IPS-20b (cell line): ENCODE data around the gene AACS.

Source experiments
- H3K27ac ChIP-seq: one replicate; pipeline ENCODE4 v1.5.1; 2013; ENCODE audit warnings: low read length
- H3K27me3 ChIP-seq: 2 replicates; pipeline ENCODE4 v1.6.1; 2013; ENCODE audit warnings: mild to moderate bottlenecking, low read length, inconsistent platforms; ENCODE audit not compliant: insufficient read depth
- H3K36me3 ChIP-seq: 2 replicates; pipeline ENCODE4 v1.6.1; 2013; ENCODE audit warnings: low read depth, mild to moderate bottlenecking, inconsistent platforms, low read length, moderate library complexity; ENCODE audit not compliant: insufficient read depth
- H3K4me1 ChIP-seq: 2 replicates; pipeline ENCODE4 v1.6.1; 2013; ENCODE audit warnings: mild to moderate bottlenecking, control low read depth, inconsistent platforms, low read length, moderate library complexity; ENCODE audit not compliant: insufficient read depth
- H3K4me3 ChIP-seq: 2 replicates; pipeline ENCODE4 v1.5.1; 2013; ENCODE audit warnings: mild to moderate bottlenecking, low read length, inconsistent platforms
- H3K9ac ChIP-seq: 2 replicates; pipeline ENCODE4 v1.6.1; 2013; ENCODE audit warnings: low read depth, mild to moderate bottlenecking, inconsistent platforms, low read length, moderate library complexity
- H3K9me3 ChIP-seq: 2 replicates; pipeline ENCODE4 v1.6.1; 2013; ENCODE audit warnings: mild to moderate bottlenecking, low read depth, low read length, inconsistent platforms; ENCODE audit not compliant: insufficient read depth

Gene AACS

DNA sequence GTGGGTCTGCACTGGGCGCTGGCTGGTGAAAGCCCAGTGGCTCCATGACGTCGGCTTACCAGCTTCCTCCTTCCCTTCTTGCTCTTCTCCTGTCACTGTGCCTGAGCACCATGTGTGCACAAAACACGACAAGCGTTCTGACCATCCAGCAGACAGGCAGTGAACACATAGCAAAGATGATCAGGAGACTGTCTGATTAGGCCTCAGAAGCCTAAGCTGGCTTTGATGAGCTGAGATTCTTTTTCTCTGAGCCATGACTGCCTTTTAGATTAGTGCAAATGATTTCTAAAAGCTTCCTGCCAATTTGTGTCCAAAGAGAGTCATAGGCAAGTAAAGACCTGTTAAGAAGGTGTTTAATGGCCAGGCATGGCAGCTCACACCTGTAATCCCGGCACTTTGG is 83.1 kb downstream of the AACS start:
- no peaks in the 10 kb centered on the region for H3K36me3 ChIP-seq
- no peaks in the 10 kb centered on the region for H3K27me3 ChIP-seq
- no peak overlapping the region for H3K27ac ChIP-seq

DNA sequence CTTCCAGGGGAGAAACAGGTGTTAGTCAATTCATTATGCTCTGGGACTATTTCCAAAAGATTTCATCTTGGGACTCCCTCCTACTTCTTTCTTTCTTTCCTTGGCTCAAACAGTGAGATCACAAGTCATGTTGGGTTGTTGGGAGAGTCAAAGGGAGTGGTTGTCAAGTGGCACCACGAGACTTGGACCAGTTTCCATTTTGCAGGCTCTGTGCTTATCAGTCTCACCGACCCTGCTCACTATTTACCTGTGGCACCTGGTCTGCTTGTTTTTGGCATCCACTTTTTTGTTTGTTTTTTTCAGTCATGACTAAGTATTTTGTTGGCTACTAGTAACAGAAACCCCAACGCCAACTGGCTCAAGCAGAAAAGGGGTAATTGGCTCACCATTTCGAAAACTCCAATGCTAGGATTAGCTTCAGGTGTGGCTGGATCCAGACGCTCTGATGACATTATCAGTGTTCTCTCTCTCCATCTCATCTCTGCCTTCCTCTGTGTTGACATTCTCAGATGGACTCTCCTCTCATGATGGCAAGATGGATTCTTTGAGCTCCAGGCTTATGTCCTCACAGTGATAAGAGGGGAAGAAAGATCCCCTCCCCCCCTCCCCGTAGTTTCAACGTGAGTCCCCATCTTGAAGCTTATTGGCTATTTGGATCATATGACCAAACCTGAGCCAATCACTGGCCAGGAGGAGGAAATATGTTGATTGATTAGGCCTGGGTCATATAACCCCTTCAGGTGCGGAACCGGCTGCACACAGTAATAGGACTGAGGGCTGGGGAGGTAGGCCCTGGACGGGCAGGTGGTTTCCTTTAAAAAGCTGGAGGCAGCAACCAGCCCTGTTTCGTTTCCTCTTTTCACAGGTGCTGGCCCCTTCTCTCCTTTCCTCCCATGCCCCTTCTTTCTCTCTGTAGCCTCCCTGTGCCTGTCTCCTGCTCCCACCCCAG is 84.2 kb downstream of the AACS start:
- Histone ChIP-seq H3K27ac (no peak overlapping the region), H3K9me3 (no peaks in the 10 kb centered on the region), H3K4me1 (no peaks in the 10 kb centered on the region), H3K4me3 (no peak overlapping the region), H3K36me3 (no peaks in the 10 kb centered on the region), H3K27me3 (no peaks in the 10 kb centered on the region), H3K9ac (no peak overlapping the region)

More for the DNA sequence above, 83.1 kb downstream of the AACS start:
- Histone ChIP-seq H3K9ac (no peak overlapping the region), H3K4me1 (no peaks in the 10 kb centered on the region), H3K4me3 (no peak overlapping the region), H3K9me3 (no peaks in the 10 kb centered on the region)

DNA sequence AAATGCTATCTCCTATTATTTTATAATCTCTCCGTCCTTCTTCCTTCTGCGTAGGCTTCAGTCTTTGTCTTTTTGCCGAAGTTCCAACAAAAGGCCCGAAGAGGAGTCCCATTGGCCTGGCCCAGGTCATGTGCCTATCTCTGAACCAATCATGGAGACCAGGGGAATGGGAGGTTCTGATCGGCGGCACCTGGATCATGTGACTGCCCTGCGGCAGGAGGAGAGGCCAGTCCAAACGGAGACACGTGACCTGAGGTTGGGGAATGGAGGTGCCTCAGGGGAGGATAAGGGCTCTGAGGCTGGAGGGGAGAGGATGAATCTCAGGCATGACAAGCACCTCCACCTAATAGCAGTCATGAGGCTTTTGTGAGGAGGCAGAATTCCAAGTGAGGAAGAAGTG is 86.0 kb downstream of the AACS start:
- Histone ChIP-seq H3K27me3 (no peaks in the 10 kb centered on the region), H3K9me3 (no peaks in the 10 kb centered on the region), H3K36me3 (no peaks in the 10 kb centered on the region), H3K27ac (no peak overlapping the region), H3K9ac (no peak overlapping the region), H3K4me1 (no peaks in the 10 kb centered on the region), H3K4me3 (no peak overlapping the region)

DNA sequence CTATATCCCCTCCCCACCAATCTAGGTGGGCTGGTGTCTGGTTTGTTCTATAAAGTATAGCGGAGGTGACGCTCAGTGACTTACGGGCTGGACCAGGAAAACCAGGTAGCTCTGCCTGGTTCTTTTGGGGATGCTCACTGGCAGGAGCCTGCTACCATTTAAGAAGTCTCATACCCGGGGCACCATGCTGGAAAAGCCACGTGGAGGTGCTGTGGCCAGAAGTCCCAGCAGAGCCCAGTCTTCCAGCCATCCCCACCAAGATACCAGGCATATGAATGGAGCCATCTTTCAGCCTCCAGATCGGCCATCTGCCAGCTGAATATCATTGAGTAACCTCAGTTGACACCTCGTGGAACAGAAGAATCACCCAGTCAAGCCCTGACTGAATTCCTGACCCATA is 87.2 kb downstream of the AACS start:
- H3K4me1 ChIP-seq, result no peaks in the 10 kb centered on the region
- H3K9ac ChIP-seq, result no peak overlapping the region
- no peak overlapping the region for H3K27ac ChIP-seq
- no peak overlapping the region for H3K4me3 ChIP-seq
- H3K36me3 ChIP-seq, result no peaks in the 10 kb centered on the region
- H3K27me3 ChIP-seq, result no peaks in the 10 kb centered on the region
- H3K9me3 ChIP-seq, result no peaks in the 10 kb centered on the region

DNA sequence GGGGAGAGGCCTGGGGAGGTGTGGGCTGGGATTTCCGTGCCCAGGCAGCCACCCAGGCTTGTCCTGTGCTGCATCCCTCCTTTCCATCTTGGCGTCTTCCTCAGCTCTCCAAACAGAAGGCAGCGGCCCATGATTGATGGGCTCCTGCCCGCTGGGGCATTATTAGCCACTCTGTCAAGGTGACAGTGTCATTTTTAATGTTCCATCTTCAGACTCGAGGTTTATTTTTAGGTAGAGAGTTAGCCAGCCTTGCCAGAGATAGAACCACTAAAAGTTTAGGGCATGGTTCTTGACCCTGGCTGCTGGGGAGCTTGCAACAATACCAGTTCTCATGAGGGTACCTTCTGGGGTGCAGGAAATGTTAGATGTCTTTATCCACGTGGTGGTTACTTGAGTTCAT is 90.1 kb downstream of the AACS start:
- Histone ChIP-seq H3K9ac (no peak overlapping the region), H3K9me3 (no peaks in the 10 kb centered on the region), H3K4me3 (no peak overlapping the region), H3K36me3 (no peaks in the 10 kb centered on the region), H3K4me1 (no peaks in the 10 kb centered on the region), H3K27me3 (no peaks in the 10 kb centered on the region), H3K27ac (no peak overlapping the region)

DNA sequence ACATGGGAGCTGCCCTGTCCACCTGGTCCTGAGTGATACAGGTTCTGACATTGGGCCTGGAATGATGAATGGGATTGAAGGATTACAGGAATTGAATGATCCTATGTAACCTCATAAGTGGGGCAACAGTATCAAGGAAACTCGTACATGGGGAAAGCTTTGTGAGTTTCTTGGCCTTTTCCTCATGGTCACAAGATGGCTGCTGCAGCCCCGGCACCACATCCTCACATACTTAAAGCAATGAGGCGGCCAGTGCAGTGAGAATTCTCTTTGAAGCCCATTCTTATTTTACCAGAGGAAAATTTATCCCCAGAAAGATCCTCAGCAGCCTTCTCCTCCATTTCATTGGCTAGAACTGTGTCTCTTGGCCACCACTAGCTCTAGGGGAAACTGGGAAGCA is 91.9 kb downstream of the AACS start:
- Histone ChIP-seq H3K36me3 (no peaks in the 10 kb centered on the region), H3K27ac (no peak overlapping the region), H3K4me1 (no peaks in the 10 kb centered on the region), H3K9me3 (no peaks in the 10 kb centered on the region), H3K27me3 (no peaks in the 10 kb centered on the region), H3K4me3 (no peak overlapping the region), H3K9ac (no peak overlapping the region)

DNA sequence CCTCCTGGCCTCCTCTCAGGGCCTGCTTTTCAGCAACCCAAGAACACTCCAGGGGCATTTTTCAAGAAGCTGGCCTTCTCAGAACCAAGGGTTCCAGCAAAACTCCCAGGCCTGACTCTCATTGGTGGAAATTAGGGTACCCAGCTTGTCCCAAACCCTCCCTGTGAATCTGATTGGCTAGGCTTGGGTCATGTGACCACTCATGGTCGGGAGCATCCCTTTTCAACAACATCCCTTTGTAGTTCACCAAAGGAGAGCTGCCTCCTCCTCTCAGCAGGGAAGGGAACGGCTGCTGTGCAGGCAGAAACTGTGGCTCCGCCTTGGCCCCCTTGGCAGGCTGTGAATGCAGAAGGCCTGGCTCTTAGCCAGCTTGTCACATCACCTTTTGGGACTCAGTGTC is 94.5 kb downstream of the AACS start:
- no peaks in the 10 kb centered on the region for H3K36me3 ChIP-seq
- H3K9me3 ChIP-seq, result no peaks in the 10 kb centered on the region
- no peaks in the 10 kb centered on the region for H3K27me3 ChIP-seq
- no peak overlapping the region for H3K4me3 ChIP-seq
- no peaks in the 10 kb centered on the region for H3K4me1 ChIP-seq
- no peak overlapping the region for H3K27ac ChIP-seq
- H3K9ac ChIP-seq, result no peak overlapping the region

DNA sequence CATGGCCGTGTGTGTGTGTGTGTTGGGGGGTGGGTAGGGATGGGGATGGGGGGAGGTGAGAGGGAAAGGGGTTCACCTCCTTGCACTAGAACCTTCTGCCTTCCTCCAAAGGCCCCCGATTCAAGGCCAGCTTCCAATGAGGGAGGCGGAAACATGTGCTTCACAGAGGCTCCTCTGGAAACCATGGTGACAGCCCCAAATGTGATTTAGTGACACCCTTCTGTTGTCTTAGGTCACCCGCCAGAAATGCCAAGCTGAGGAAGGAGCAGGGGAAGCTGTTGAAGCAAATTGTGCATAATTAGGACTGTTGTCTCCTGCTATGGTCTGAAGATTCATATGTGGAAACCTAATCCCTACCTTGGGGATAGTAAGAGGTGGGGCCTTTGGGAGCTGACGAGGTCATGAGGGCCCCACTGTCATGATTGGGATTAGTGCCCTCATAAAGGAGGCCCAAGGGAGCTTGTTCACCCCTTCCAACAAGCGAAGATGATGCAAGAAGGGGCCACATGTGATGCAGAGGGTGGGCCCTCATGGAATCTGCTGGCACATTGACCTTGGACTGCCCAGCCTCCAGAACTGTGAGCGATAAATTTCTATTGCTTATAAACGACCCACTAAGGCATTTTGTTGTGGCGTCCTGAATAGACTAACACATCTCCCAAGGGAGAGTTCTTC is 95.2 kb downstream of the AACS start:
- H3K9ac ChIP-seq, result no peak overlapping the region
- H3K4me3 ChIP-seq, result no peak overlapping the region
- H3K27ac ChIP-seq, result no peak overlapping the region
- no peaks in the 10 kb centered on the region for H3K27me3 ChIP-seq
- H3K9me3 ChIP-seq, result no peaks in the 10 kb centered on the region
- no peaks in the 10 kb centered on the region for H3K36me3 ChIP-seq
- no peaks in the 10 kb centered on the region for H3K4me1 ChIP-seq

DNA sequence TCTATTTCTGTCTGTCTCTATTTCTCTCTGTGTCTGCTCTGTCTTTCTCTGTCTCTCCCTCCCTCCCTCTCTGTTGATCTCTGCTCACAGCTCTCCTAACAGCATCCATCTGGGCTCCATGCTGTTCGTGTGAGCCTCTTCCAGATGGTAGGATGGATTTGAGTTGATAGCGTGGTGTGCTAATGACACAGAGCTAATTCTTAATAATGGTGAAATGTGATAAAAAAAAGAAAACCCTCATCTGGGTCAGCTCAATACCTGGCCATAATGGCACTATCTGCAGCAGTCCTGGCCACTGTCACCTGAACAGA is 96.4 kb downstream of the AACS start:
- Histone ChIP-seq H3K27ac (no peak overlapping the region), H3K4me1 (no peaks in the 10 kb centered on the region), H3K9me3 (no peaks in the 10 kb centered on the region), H3K9ac (no peak overlapping the region), H3K27me3 (no peaks in the 10 kb centered on the region), H3K4me3 (no peak overlapping the region), H3K36me3 (no peaks in the 10 kb centered on the region)

DNA sequence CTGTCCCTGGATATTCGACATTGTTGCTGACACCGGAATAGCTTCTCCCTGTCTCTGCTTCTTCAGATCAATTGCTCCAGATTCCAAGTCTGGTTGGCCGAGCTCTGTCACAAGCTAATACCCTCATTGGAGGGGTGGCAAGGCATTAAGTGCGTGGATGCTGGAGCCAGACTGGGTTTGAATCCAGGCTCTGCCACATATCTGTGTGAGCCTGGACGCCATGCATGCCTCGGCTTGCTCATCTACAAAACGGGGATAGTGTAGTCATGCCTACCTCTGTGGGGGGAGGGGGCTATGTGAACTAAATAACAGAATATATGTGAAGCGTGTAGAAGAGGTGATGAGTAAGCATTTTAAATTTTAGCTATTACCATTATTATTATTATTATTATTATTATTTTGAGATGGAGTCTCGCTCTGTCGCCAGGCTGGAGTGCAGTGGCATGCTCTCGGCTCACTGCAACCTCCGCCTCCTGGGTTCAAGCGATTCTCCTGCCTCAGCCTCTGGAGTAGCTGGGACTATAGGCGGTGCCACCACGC is 97.3 kb downstream of the AACS start:
- Histone ChIP-seq H3K9ac (no peak overlapping the region), H3K36me3 (no peaks in the 10 kb centered on the region), H3K4me1 (no peaks in the 10 kb centered on the region), H3K9me3 (no peaks in the 10 kb centered on the region), H3K27me3 (no peaks in the 10 kb centered on the region), H3K27ac (no peak overlapping the region), H3K4me3 (no peak overlapping the region)

DNA sequence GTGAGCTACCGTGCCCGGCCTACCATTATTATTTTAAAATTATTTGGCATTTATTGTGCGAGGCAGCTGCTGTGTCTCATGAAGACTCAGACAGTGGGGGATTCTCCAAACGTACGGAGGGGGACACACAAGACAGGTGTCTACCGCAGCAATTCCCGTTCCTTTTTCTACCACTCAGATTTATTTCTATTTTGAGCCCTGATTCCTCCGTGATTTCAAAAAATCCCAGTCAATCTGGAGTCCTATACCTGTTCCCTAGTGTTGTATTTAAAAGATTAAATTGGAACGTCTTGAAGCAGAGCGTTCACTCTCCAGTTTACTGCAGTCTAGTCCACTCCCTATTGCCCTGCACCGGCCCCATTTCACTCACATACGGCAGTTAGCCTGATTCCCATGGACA is 97.9 kb downstream of the AACS start:
- Histone ChIP-seq H3K9ac (no peak overlapping the region), H3K9me3 (no peaks in the 10 kb centered on the region), H3K27ac (no peak overlapping the region), H3K4me1 (no peaks in the 10 kb centered on the region), H3K36me3 (no peaks in the 10 kb centered on the region), H3K27me3 (no peaks in the 10 kb centered on the region), H3K4me3 (no peak overlapping the region)

DNA sequence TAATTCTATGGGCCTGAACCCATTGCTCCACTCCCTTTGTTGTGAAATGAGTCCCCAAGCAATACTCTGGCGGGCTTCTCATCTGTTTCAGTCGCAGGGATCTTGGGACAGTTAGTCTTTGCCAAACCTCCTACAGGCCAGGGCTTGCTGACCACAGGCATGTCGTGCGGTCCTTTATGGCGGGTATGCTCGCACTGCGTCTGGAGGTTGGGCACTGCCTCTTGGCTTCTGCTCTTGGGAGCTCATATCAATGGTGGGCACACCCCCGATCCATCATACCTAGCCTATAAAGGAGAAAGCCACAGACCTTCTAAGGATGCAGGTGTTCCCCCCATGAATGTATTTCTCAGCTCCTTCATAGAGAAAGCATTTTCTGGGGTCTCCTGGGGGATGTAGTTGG is 99.3 kb downstream of the AACS start:
- no peaks in the 10 kb centered on the region for H3K9me3 ChIP-seq
- no peaks in the 10 kb centered on the region for H3K27me3 ChIP-seq
- no peaks in the 10 kb centered on the region for H3K36me3 ChIP-seq
- H3K4me3 ChIP-seq, result no peak overlapping the region
- no peak overlapping the region for H3K9ac ChIP-seq
- H3K27ac ChIP-seq, result no peak overlapping the region
- no peaks in the 10 kb centered on the region for H3K4me1 ChIP-seq
